PC-3 (cell line): ENCODE data around the gene NAV2. TPM values are rescaled to one million over a fixed set of nuclear protein-coding genes. Genes with fewer than 3 reads are reported as not detected.

ENCODE experiments used
- ATAC-seq: fragments of 200-7000 bp; cut with Tn5 transposase; 2 replicates; pipeline ENCODE4 v1.9.1; 2020; ENCODE audit warnings: mild to moderate bottlenecking, moderate library complexity
- BruUV-seq: library from RNA; stranded (reverse); fragments of 400-500 nt; replicated peaks from 2 replicates; lab custom pipeline; 2021; lab: Mats Ljungman, UMichigan
- CTCF ChIA-PET: fragments of 300-600 bp; sonication (Branson Sonifier 250); formaldehyde crosslinking; loops from one replicate; lab custom pipeline; 2022; ENCODE audit warnings: antibody characterized with exemption; lab: Charles Lee
- POLR2A ChIA-PET: fragments of 300-600 bp; sonication (Branson Sonifier 250); formaldehyde crosslinking; loops from one replicate; lab custom pipeline; 2022; ENCODE audit warnings: antibody characterized with exemption; ENCODE audit not compliant: unreplicated experiment; lab: Charles Lee
- DNase-seq: peaks from one replicate; pipeline ENCODE4 v3.0.0-alpha.2; 2015
- H2AFZ ChIP-seq: fragments of 300-600 bp; sonication (generic); 2 replicates; pipeline ENCODE4 v1.6.0; 2016; ENCODE audit warnings: antibody characterized with exemption, low read length
- H3F3A ChIP-seq: fragments of 300-600 bp; sonication (generic); one replicate; pipeline ENCODE4 v1.6.0; 2017; ENCODE audit warnings: antibody characterized with exemption, low read length, control low read depth, mild to moderate bottlenecking; ENCODE audit not compliant: unreplicated experiment
- H3K27ac ChIP-seq: fragments of 300-600 bp; sonication (generic); 2 replicates; pipeline ENCODE4 v1.5.1; 2016; ENCODE audit warnings: mild to moderate bottlenecking, low read length
- H3K27me3 ChIP-seq: fragments of 300-600 bp; sonication (generic); 2 replicates; pipeline ENCODE4 v1.6.1; 2016; ENCODE audit warnings: low read length, mixed read lengths
- H3K36me3 ChIP-seq: fragments of 300-600 bp; sonication (generic); 2 replicates; pipeline ENCODE4 v1.6.1; 2016; ENCODE audit warnings: low read depth, mixed run types, low read length, mixed read lengths
- H3K4me1 ChIP-seq: fragments of 300-600 bp; sonication (generic); 2 replicates; pipeline ENCODE4 v1.5.1; 2016; ENCODE audit warnings: low read length; ENCODE audit not compliant: insufficient read depth
- H3K4me2 ChIP-seq: fragments of 300-600 bp; sonication (generic); 2 replicates; pipeline ENCODE4 v1.6.0; 2016; ENCODE audit warnings: low read length
- H3K4me3 ChIP-seq: fragments of 300-600 bp; sonication (generic); 2 replicates; pipeline ENCODE4 v1.5.1; 2016; ENCODE audit warnings: mild to moderate bottlenecking, low read length, mixed read lengths
- H3K79me2 ChIP-seq: fragments of 300-600 bp; sonication (generic); 2 replicates; pipeline ENCODE4 v1.6.1; 2017; ENCODE audit warnings: low read length, mixed read lengths
- H3K9ac ChIP-seq: fragments of 300-600 bp; sonication (generic); 2 replicates; pipeline ENCODE4 v1.6.0; 2016; ENCODE audit warnings: mild to moderate bottlenecking, low read length
- H3K9me2 ChIP-seq: fragments of 300-600 bp; sonication (generic); replicated peaks from 2 replicates; pipeline ENCODE4 v1.6.1; 2016; ENCODE audit warnings: mixed run types, low read length, mixed read lengths
- H3K9me3 ChIP-seq: fragments of 300-600 bp; sonication (generic); 2 replicates; pipeline ENCODE4 v1.6.1; 2016; ENCODE audit warnings: low read length, mixed read lengths
- H4K20me1 ChIP-seq: fragments of 300-600 bp; sonication (generic); 2 replicates; pipeline ENCODE4 v1.6.1; 2016; ENCODE audit warnings: low read length, mixed read lengths
- EZH2 ChIP-seq: fragments of 300-600 bp; sonication (generic); IDR thresholded peaks from one replicate; pipeline ENCODE4 v1.6.1; 2017; ENCODE audit warnings: antibody characterized with exemption, mild to moderate bottlenecking, low read length; ENCODE audit not compliant: unreplicated experiment
- EZH2phosphoT487 ChIP-seq: fragments of 300-600 bp; sonication (generic); IDR thresholded peaks from 2 replicates; pipeline ENCODE4 v1.6.1; 2018; ENCODE audit warnings: mild to moderate bottlenecking, antibody characterized with exemption, low read length, borderline replicate concordance
- intact Hi-C: fragments of 100-400 bp; cut with micrococcal nuclease; formaldehyde crosslinking; loops from 2 replicates; pipeline ENCODE4 v1.9.0; 2023
- total RNA-seq: library from RNA; depleted of rRNA; stranded (reverse); fragments of >200 nt; gene quantifications from 2 replicates; pipeline ENCODE4 v1.2.3, GENCODE V29; 2014
- TF ChIP-seq, protein P1 (sequence below): fragments of 300-600 bp; sonication (generic); conservative IDR thresholded peaks from 2 replicates; pipeline ENCODE4 v1.5.1; 2017; ENCODE audit warnings: antibody characterized with exemption, low read depth, mild to moderate bottlenecking, low read length

The NAV2 gene
- total RNA-seq, 1 experiment from 2014 or later: 10.4 TPM

DNA sequence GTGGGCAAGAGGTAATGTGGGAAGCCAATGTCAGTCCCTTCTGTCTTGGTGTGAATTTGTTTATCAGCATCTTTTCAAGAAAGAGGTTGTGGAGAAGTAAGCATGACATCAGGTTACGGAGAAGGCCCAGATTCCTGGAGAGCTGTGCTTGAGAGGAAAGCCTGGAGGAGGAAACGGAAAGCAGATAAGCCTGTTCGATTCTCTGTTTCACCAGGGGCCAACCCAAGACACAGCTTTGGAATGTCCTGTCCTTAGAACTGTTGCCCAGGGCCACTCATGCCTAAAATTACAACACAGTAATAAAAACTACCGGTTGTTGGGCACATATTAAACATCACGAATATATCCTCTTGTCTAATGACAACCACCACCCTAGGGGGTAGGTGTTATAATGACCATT is 148.5 kb downstream of the NAV2 start:
- intact Hi-C loops: no loop called here
- Histone ChIP-seq H3K27ac (no peak overlapping the region), H3K4me2 (no peak overlapping the region), H3K9ac (no peak overlapping the region), H4K20me1 (no peaks in the 10 kb centered on the region), H2AFZ (no peak overlapping the region), H3K4me3 (no peak overlapping the region), H3K27me3 (no peaks in the 10 kb centered on the region), H3K4me1 (no peaks in the 10 kb centered on the region), H3F3A (no peaks in the 10 kb centered on the region), H3K36me3 (no peaks in the 10 kb centered on the region), H3K9me2 (no peaks in the 10 kb centered on the region), H3K9me3 (no peaks in the 10 kb centered on the region), H3K79me2 (no peaks in the 10 kb centered on the region)
- DNase-seq (no peak), ATAC-seq (no peak)
- BruUV-seq: no TSS peak
- ChIA-PET POLR2A (no interaction called here), CTCF (no interaction called here)
- no peak for TF ChIP-seq EZH2phosphoT487
- TF ChIP-seq EZH2: no peak
- TF ChIP-seq, protein P1, sequence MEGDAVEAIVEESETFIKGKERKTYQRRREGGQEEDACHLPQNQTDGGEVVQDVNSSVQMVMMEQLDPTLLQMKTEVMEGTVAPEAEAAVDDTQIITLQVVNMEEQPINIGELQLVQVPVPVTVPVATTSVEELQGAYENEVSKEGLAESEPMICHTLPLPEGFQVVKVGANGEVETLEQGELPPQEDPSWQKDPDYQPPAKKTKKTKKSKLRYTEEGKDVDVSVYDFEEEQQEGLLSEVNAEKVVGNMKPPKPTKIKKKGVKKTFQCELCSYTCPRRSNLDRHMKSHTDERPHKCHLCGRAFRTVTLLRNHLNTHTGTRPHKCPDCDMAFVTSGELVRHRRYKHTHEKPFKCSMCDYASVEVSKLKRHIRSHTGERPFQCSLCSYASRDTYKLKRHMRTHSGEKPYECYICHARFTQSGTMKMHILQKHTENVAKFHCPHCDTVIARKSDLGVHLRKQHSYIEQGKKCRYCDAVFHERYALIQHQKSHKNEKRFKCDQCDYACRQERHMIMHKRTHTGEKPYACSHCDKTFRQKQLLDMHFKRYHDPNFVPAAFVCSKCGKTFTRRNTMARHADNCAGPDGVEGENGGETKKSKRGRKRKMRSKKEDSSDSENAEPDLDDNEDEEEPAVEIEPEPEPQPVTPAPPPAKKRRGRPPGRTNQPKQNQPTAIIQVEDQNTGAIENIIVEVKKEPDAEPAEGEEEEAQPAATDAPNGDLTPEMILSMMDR: no peak

DNA sequence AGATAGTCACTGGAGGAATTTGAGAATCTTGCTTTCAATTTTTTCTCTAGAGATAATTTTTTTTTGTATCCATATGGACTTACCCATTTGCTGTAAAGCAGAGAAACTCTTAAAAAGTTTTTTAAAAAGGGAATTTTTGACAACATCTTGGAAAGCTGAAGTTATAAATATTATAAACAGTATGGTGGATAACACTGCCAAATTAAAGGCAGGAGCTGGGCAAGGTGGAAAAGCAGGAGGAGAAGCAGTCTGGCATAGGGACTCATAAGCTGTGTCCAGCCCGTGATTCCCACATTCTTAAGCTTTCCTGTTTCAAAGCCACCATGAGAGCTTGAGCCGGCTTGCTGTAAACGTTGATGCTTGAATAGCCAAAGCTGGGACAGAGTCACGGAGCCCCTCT is 149.5 kb downstream of the NAV2 start:
- Histone ChIP-seq H3K4me3 (no peak overlapping the region), H4K20me1 (no peaks in the 10 kb centered on the region), H3K4me1 (no peaks in the 10 kb centered on the region), H3F3A (no peaks in the 10 kb centered on the region), H3K9ac (no peak overlapping the region), H3K4me2 (no peak overlapping the region), H2AFZ (no peak overlapping the region), H3K9me2 (no peaks in the 10 kb centered on the region), H3K9me3 (no peaks in the 10 kb centered on the region), H3K79me2 (no peaks in the 10 kb centered on the region), H3K27ac (no peak overlapping the region), H3K27me3 (no peaks in the 10 kb centered on the region), H3K36me3 (no peaks in the 10 kb centered on the region)
- TF ChIP-seq EZH2: no peak
- no peak for TF ChIP-seq EZH2phosphoT487
- TF ChIP-seq, protein P1: no peak
- intact Hi-C loops: no loop called here
- DNase-seq (no peak), ATAC-seq (no peak)
- ChIA-PET CTCF (no interaction called here), POLR2A (no interaction called here)
- no TSS peak for BruUV-seq

GRCh38 chr11:19864141-19865140 is 151.8 kb downstream of the NAV2 start:
- no peaks in the 10 kb centered on the region for H3K9me3 ChIP-seq
- H3F3A ChIP-seq: no peaks in the 10 kb centered on the region
- TF ChIP-seq, protein P1: no peak
- no peak for TF ChIP-seq EZH2phosphoT487
- no peak for TF ChIP-seq EZH2
- H3K36me3 ChIP-seq: no peaks in the 10 kb centered on the region
- no peak overlapping the region for H3K27ac ChIP-seq
- no peak overlapping the region for H3K4me2 ChIP-seq
- intact Hi-C loops: no loop called here
- no peaks in the 10 kb centered on the region for H4K20me1 ChIP-seq
- H3K9ac ChIP-seq: no peak overlapping the region
- ChIA-PET POLR2A (no interaction called here), CTCF (no interaction called here)
- no peaks in the 10 kb centered on the region for H3K27me3 ChIP-seq
- BruUV-seq: no TSS peak
- no peaks in the 10 kb centered on the region for H3K9me2 ChIP-seq
- no peak overlapping the region for H3K4me3 ChIP-seq
- DNase-seq: no peak
- no peak overlapping the region for H2AFZ ChIP-seq
- ATAC-seq: no peak
- H3K79me2 ChIP-seq: no peaks in the 10 kb centered on the region
- H3K4me1 ChIP-seq: no peaks in the 10 kb centered on the region
